HG02943 (cell line): Measurements from ENCODE around the gene CST11.
"Not testable (repeated sequence)": the region's sequence is repeated elsewhere in the genome, so short reads cannot be mapped to it uniquely, and the experiment has no call there.

ENCODE experiments used
- ATAC-seq: cut with Tn5 transposase; IDR thresholded peaks from one replicate; pipeline ENCODE4 v1.9.1; 2021; ENCODE audit warnings: mild to moderate bottlenecking, low read depth, moderate library complexity; ENCODE audit not compliant: unreplicated experiment

The CST11 gene

GRCh38 chr20:23452776-23453175 lies at the start of gene CST11:
TSS of gene CST11 (minus strand) at chr20:23452876. CDS start at chr20:23452811, 65 bp downstream.
- no peak for ATAC-seq

GRCh38 chr20:23501926-23502325 lies 49.2 kb upstream of the CST11 start:
- no peak for ATAC-seq

- no peak for ATAC-seq
These were observed 44.9 kb upstream of the CST11 start for GRCh38 chr20:23497536-23497935.

- ATAC-seq, result no peak
These were observed 40.6 kb upstream of the CST11 start for GRCh38 chr20:23493172-23493772.

GRCh38 chr20:23492292-23492691 lies 39.6 kb upstream of the CST11 start:
- no peak for ATAC-seq

- no peak for ATAC-seq
These were observed 38.1 kb upstream of the CST11 start, which contains the start of gene CST8 for GRCh38 chr20:23490817-23491216. TSS of gene CST8 (plus strand) at chr20:23491117. CDS start at chr20:23491668, 551 bp downstream.

- ATAC-seq, result no peak
These were observed 36.3 kb upstream of the CST11 start for GRCh38 chr20:23488996-23489395.

GRCh38 chr20:23488470-23488869 lies 35.8 kb upstream of the CST11 start:
- ATAC-seq, result no peak

GRCh38 chr20:23484081-23484480 lies 31.4 kb upstream of the CST11 start:
- ATAC-seq, result no peak

GRCh38 chr20:23482138-23482537 lies 29.5 kb upstream of the CST11 start:
- no peak for ATAC-seq

- ATAC-seq, result no peak
These were observed 26.4 kb upstream of the CST11 start for GRCh38 chr20:23479043-23479442.

- no peak for ATAC-seq
These were observed 24.5 kb upstream of the CST11 start for GRCh38 chr20:23477223-23477622.

GRCh38 chr20:23476015-23476754 lies 23.5 kb upstream of the CST11 start:
- ATAC-seq, result no peak

- ATAC-seq, result no peak
These were observed 22.7 kb upstream of the CST11 start for GRCh38 chr20:23475395-23475794.

GRCh38 chr20:23473293-23473692 lies 20.6 kb upstream of the CST11 start:
- not testable (repeated sequence) for ATAC-seq

- ATAC-seq, result not testable (repeated sequence)
These were observed 19.6 kb upstream of the CST11 start for GRCh38 chr20:23472306-23472705.

GRCh38 chr20:23466961-23467360 lies 14.3 kb upstream of the CST11 start:
- ATAC-seq, result not testable (repeated sequence)

- no peak for ATAC-seq
These were observed 8.5 kb upstream of the CST11 start for GRCh38 chr20:23461180-23461579.

GRCh38 chr20:23459461-23460150 lies 6.9 kb upstream of the CST11 start:
- no peak for ATAC-seq

- no peak for ATAC-seq
These were observed 4.2 kb upstream of the CST11 start for GRCh38 chr20:23456873-23457272.

- no peak for ATAC-seq
These were observed 3.7 kb upstream of the CST11 start for GRCh38 chr20:23456409-23456808.
